ENCODE measurements around the gene CCDC71L.

GRCh38 chr7:106616708-106617051 is 44.3 kb downstream of the CCDC71L start:
- TF ChIP-seq CTCF (IDR thresholded peaks at IDR 0.05) (no peak), POLR2A (IDR thresholded peaks at IDR 0.05) (no peak)
